K562 (cell line): ENCODE measurements around the gene ANO10. TPM values are rescaled to one million over a fixed set of nuclear protein-coding genes. Genes with fewer than 3 reads are reported as not detected.
A peak's percentile ranks its signal among the peaks of the same experiment; 100 is the strongest.

Experiments used
- ARHGAP35 ChIP-seq: fragments of 450-650 bp; IDR thresholded peaks from 2 replicates; pipeline ENCODE4 v1.6.1; 2018; ENCODE audit not compliant: partially characterized antibody
- CBFB ChIP-seq: sonication (generic); formaldehyde crosslinking; IDR thresholded peaks from 2 replicates; pipeline ENCODE4 v1.4.0; 2020; ENCODE audit warnings: mild to moderate bottlenecking, missing genetic modification reagents
- CBX8 ChIP-seq: fragments of 200-600 bp; sonication (generic); IDR thresholded peaks from 2 replicates; pipeline ENCODE4 v1.6.1; 2012; ENCODE audit warnings: borderline replicate concordance, mixed run types, low read depth, mild to moderate bottlenecking, moderate library complexity, mixed read lengths, low read length, control low read depth, inconsistent platforms; ENCODE audit not compliant: poor library complexity, severe bottlenecking; ENCODE audit errors: extremely low read depth
- CSDE1 ChIP-seq, 2 experiments: fragments of 450-650 bp; IDR thresholded peaks; 2 replicates each; pipeline ENCODE4 v1.6.1; 2016; ENCODE audit warnings: mild to moderate bottlenecking in 1 of 2
- DACH1 ChIP-seq: fragments of 450-650 bp; IDR thresholded peaks from 2 replicates; pipeline ENCODE4 v1.6.1; 2018; ENCODE audit not compliant: partially characterized antibody
- DPF2 ChIP-seq: fragments of 450-650 bp; IDR thresholded peaks from 2 replicates; pipeline ENCODE4 v1.6.1; 2016
- EHMT2 ChIP-seq: fragments of 450-650 bp; IDR thresholded peaks from 2 replicates; pipeline ENCODE4 v1.6.1; 2018; ENCODE audit warnings: antibody characterized with exemption
- ESRRB ChIP-seq: fragments of 250-450 bp; sonication (Bioruptor Pico); IDR thresholded peaks from 2 replicates; pipeline ENCODE4 v1.5.0; 2020; ENCODE audit warnings: mild to moderate bottlenecking, moderate library complexity, borderline replicate concordance
- GATAD2B ChIP-seq: fragments of 450-650 bp; IDR thresholded peaks from 2 replicates; pipeline ENCODE4 v1.6.1; 2017; ENCODE audit warnings: mild to moderate bottlenecking, borderline replicate concordance
- HMG20B ChIP-seq: fragments of 250-450 bp; sonication (Bioruptor Pico); IDR thresholded peaks from 2 replicates; pipeline ENCODE4 v1.5.0; 2021; ENCODE audit warnings: mild to moderate bottlenecking
- HOXB6 ChIP-seq: fragments of 250-450 bp; sonication (Bioruptor Pico); IDR thresholded peaks from 2 replicates; pipeline ENCODE4 v1.5.1; 2022; ENCODE audit warnings: mild to moderate bottlenecking, borderline replicate concordance
- MTA3 ChIP-seq: fragments of 450-650 bp; formaldehyde crosslinking; IDR thresholded peaks from 2 replicates; pipeline ENCODE4 v1.6.1; 2017; ENCODE audit warnings: mild to moderate bottlenecking, borderline replicate concordance
- PHTF2 ChIP-seq: fragments of 250-450 bp; sonication (Bioruptor Pico); IDR thresholded peaks from 2 replicates; pipeline ENCODE4 v1.5.0; 2021; ENCODE audit warnings: mild to moderate bottlenecking
- RB1 ChIP-seq: fragments of 450-650 bp; IDR thresholded peaks from 2 replicates; pipeline ENCODE4 v1.6.1; 2017; ENCODE audit warnings: low read depth, mild to moderate bottlenecking
- SOX6 ChIP-seq: fragments of 450-650 bp; IDR thresholded peaks from 2 replicates; pipeline ENCODE4 v1.6.1; 2014; ENCODE audit warnings: mild to moderate bottlenecking
- TCF3 ChIP-seq: sonication (generic); formaldehyde crosslinking; IDR thresholded peaks from 2 replicates; pipeline ENCODE4 v1.4.0; 2020; ENCODE audit warnings: mild to moderate bottlenecking, missing genetic modification reagents
- THAP7 ChIP-seq: fragments of 250-450 bp; sonication (Bioruptor Pico); IDR thresholded peaks from 2 replicates; pipeline ENCODE4 v1.5.0; 2021
- TOE1 ChIP-seq, 2 experiments: fragments of 450-650 bp in 1 of 2; sonication (generic) in 1 of 2; formaldehyde crosslinking in 1 of 2; IDR thresholded peaks; 2 replicates each; pipeline versions ENCODE4 v1.7.1 to v1.8.0; 2016 to 2022; ENCODE audit warnings: borderline replicate concordance in 2 of 2, mild to moderate bottlenecking in 2 of 2, antibody characterized with exemption in 1 of 2, inconsistent platforms in 1 of 2, low read depth in 1 of 2, missing genetic modification reagents in 1 of 2, moderate library complexity in 1 of 2
- ZBTB1 ChIP-seq: sonication (generic); formaldehyde crosslinking; IDR thresholded peaks from 2 replicates; pipeline ENCODE4 v1.8.1; 2023; ENCODE audit warnings: missing genetic modification reagents, low read depth, mild to moderate bottlenecking, borderline replicate concordance
- ZKSCAN8 ChIP-seq: fragments of 200-800 bp; sonication (Bioruptor generic); IDR thresholded peaks from 2 replicates; pipeline ENCODE4 v1.6.1; 2016; ENCODE audit warnings: missing genetic modification characterization, missing compliant biosample characterization
- ZNF507 ChIP-seq: conservative IDR thresholded peaks from 2 replicates; pipeline ENCODE4 v1.6.1; 2017; ENCODE audit warnings: missing genetic modification characterization, missing compliant biosample characterization
- ZNF780A ChIP-seq: fragments of 250-450 bp; sonication (Bioruptor Pico); IDR thresholded peaks from 2 replicates; pipeline ENCODE4 v1.5.0; 2021; ENCODE audit warnings: mild to moderate bottlenecking
- polyA plus RNA-seq, 8 experiments: library from polyadenylated mRNA; depleted of rRNA in 4 of 8; stranded (reverse) in 5 of 8; unstranded in 3 of 8; fragments of >200 nt; fragmentation: Nextera tagmentation in 2 of 8; fragmentation: Illumina TruSeq in 1 of 8; extraction: Ambion mirVana in 2 of 8; extraction: Trizol in 1 of 8; gene quantifications; 2 replicates each; pipeline versions ENCODE4 v1.2.1 to v1.2.3, GENCODE V29; 2011 to 2014; ENCODE audit warnings: inconsistent platforms in 1 of 8, missing spikeins in 1 of 8
- total RNA-seq, 7 experiments: library from RNA; depleted of rRNA in 6 of 7; stranded (reverse); fragments of >200 nt in 6 of 7; fragmentation: Illumina TruSeq in 2 of 7; extraction: Trizol in 2 of 7; gene quantifications; 2 replicates each; pipeline versions ENCODE4 v1.2.1 to v1.2.3, GENCODE V29; 2011 to 2021; ENCODE audit warnings: low replicate concordance in 1 of 7
- TF ChIP-seq, protein P1 (sequence below), 2 experiments: fragments of 450-650 bp; IDR thresholded peaks; 2 replicates each; pipeline ENCODE4 v1.6.1; 2016
- TF ChIP-seq, protein P2 (sequence below): fragments of 450-650 bp; formaldehyde crosslinking; IDR thresholded peaks from 2 replicates; pipeline ENCODE4 v1.4.0; 2020; ENCODE audit warnings: mild to moderate bottlenecking, moderate library complexity
- TF ChIP-seq, protein P3 (sequence below): fragments of 250-450 bp; sonication (Bioruptor Pico); IDR thresholded peaks from 2 replicates; pipeline ENCODE4 v1.4.0; 2020; ENCODE audit warnings: mild to moderate bottlenecking

ANO10 gene
- total and polyA plus RNA-seq, 9 of the 15 experiments (the other 6 are each of a cell fraction or from before 2014, with no cell fraction given), result 6.4 to 46.0 (median 32.3) TPM

DNA sequence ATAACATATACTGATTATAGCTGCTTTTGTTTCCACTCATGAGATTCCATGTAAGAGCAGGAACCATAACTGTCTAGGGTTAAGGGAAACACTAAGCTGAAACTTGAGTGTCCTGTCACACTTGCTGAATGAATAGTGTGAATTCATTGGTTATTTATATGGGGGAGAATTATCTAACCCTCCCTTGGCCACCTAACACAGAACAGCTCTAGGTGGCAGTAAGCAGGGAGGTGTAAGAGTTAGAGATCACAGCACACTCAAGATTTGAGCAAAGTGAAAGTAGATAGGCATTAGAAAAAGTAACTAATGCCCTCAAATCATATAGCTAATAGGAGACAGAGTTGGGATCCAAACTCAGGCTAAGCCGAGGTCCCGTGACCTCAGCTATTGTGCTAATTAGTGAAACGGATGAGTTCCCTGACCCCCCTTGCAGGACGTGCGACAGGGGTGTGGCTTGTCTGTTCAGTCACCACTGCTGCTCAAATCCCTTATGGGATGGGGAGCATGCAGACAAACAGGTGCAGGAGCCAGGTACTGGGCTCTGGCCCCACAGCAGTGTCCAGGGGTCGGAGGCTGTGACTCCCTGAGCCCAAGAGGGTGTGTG lies 27.7 kb upstream of the ANO10 start (continued):
- TF ChIP-seq HMG20B (no peak), DACH1 (no peak), HOXB6 (CRISPR knock-in tag) (no peak), ZNF507 (tag) (no peak), TOE1 (IDR thresholded peaks at IDR 0.05; ENCODE audit: borderline replicate concordance) (peak; percentile 68; the same call in 1 of the 2 replicates), TOE1 (CRISPR knock-in tag; IDR thresholded peaks at IDR 0.05; ENCODE audit: borderline replicate concordance, low read depth) (no peak), GATAD2B (no peak), MTA3 (0 out of 2 replicates have a peak, but pooled peaks have one; percentile 57), ARHGAP35 (no peak), ZNF780A (no peak), ESRRB (no peak), PHTF2 (CRISPR knock-in tag) (no peak), ZKSCAN8 (CRISPR knock-in tag) (no peak), CSDE1 (IDR thresholded peaks at IDR 0.05) (no peak), THAP7 (no peak; the same call in 1 of the 2 replicates), TCF3 (CRISPR knock-in tag) (no peak), CBX8 (no peak), DPF2 (no peak), ZBTB1 (CRISPR knock-in tag) (no peak), RB1 (no peak; the same call in 1 of the 2 replicates), EHMT2 (no peak), CBFB (no peak), SOX6 (peak; percentile 70)
- TF ChIP-seq, protein P1, sequence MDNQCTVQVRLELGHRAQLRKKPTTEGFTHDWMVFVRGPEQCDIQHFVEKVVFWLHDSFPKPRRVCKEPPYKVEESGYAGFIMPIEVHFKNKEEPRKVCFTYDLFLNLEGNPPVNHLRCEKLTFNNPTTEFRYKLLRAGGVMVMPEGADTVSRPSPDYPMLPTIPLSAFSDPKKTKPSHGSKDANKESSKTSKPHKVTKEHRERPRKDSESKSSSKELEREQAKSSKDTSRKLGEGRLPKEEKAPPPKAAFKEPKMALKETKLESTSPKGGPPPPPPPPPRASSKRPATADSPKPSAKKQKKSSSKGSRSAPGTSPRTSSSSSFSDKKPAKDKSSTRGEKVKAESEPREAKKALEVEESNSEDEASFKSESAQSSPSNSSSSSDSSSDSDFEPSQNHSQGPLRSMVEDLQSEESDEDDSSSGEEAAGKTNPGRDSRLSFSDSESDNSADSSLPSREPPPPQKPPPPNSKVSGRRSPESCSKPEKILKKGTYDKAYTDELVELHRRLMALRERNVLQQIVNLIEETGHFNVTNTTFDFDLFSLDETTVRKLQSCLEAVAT (IDR thresholded peaks at IDR 0.05), result no peak
- TF ChIP-seq, protein P2, sequence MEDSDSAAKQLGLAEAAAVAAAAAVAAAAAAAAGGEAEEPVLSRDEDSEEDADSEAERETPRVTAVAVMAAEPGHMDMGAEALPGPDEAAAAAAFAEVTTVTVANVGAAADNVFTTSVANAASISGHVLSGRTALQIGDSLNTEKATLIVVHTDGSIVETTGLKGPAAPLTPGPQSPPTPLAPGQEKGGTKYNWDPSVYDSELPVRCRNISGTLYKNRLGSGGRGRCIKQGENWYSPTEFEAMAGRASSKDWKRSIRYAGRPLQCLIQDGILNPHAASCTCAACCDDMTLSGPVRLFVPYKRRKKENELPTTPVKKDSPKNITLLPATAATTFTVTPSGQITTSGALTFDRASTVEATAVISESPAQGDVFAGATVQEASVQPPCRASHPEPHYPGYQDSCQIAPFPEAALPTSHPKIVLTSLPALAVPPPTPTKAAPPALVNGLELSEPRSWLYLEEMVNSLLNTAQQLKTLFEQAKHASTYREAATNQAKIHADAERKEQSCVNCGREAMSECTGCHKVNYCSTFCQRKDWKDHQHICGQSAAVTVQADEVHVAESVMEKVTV, result no peak
- TF ChIP-seq, protein P3, sequence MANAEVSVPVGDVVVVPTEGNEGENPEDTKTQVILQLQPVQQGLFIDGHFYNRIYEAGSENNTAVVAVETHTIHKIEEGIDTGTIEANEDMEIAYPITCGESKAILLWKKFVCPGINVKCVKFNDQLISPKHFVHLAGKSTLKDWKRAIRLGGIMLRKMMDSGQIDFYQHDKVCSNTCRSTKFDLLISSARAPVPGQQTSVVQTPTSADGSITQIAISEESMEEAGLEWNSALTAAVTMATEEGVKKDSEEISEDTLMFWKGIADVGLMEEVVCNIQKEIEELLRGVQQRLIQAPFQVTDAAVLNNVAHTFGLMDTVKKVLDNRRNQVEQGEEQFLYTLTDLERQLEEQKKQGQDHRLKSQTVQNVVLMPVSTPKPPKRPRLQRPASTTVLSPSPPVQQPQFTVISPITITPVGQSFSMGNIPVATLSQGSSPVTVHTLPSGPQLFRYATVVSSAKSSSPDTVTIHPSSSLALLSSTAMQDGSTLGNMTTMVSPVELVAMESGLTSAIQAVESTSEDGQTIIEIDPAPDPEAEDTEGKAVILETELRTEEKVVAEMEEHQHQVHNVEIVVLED (CRISPR knock-in tag), result no peak; the same call in 1 of the 2 replicates
